Stimulated activated naive B cell treated with anti-CD40 and anti-IgM and Interleukin-4, amounts not matched to agents 10 μg/mL and 1 μg/mL and 100 μg/mL, for 72 hours (primary cell): ENCODE results near the gene MRPL55.

Source experiments
- ATAC-seq, 2 donors: fragments of 150-1000 bp; cut with Tn5 transposase; replicated peaks; 2 replicates each; pipeline ENCODE4 v1.10.0; 2021; ENCODE audit warnings: moderate library complexity in 1 of 2
- DNase-seq: peaks from one replicate; pipeline ENCODE4 v3.0.0; 2021
- H3K27ac Mint-ChIP-seq: one replicate; pipeline ENCODE4 v1.8.0; 2022; ENCODE audit warnings: mild to moderate bottlenecking, mixed read lengths
- H3K27me3 Mint-ChIP-seq, 2 donors: one replicate each; pipeline ENCODE4 v1.8.0; 2022; ENCODE audit warnings: mixed read lengths in 2 of 2
- H3K36me3 Mint-ChIP-seq, 2 donors: one replicate each; pipeline ENCODE4 v1.8.0; 2022; ENCODE audit warnings: mixed read lengths in 2 of 2, mild to moderate bottlenecking in 1 of 2
- H3K4me1 Mint-ChIP-seq, 2 donors: one replicate each; pipeline ENCODE4 v1.8.0; 2022; ENCODE audit warnings: mixed read lengths in 2 of 2, mild to moderate bottlenecking in 1 of 2
- H3K4me3 Mint-ChIP-seq, 2 donors: one replicate each; pipeline ENCODE4 v1.8.0; 2022; ENCODE audit warnings: mild to moderate bottlenecking in 2 of 2, mixed read lengths in 2 of 2, moderate library complexity in 1 of 2
- H3K9me3 Mint-ChIP-seq, 2 donors: one replicate each; pipeline ENCODE4 v1.8.0; 2022; ENCODE audit warnings: mixed read lengths in 2 of 2, mild to moderate bottlenecking in 1 of 2

MRPL55 gene

GRCh38 chr1:228083871-228084278 lies 25.2 kb downstream of the MRPL55 start:
- no peaks in the 10 kb centered on the region for H3K9me3 Mint-ChIP-seq
- peak overlapping the region; percentile 94 to 96 for H3K4me3 Mint-ChIP-seq
- ATAC-seq: no peak
- H3K27ac Mint-ChIP-seq: peak overlapping the region; percentile 96
- no peak for DNase-seq
- peaks cover 13 to 48% of the 10 kb centered on the region in 2 donors for H3K36me3 Mint-ChIP-seq
- H3K4me1 Mint-ChIP-seq: peaks cover 45 to 76% of the 10 kb centered on the region in 2 donors
- H3K27me3 Mint-ChIP-seq: no peaks in the 10 kb centered on the region

GRCh38 chr1:228082918-228083870 lies 25.9 kb downstream of the MRPL55 start:
- no peak for DNase-seq
- Mint-ChIP-seq H3K27me3 (no peaks in the 10 kb centered on the region), H3K9me3 (no peaks in the 10 kb centered on the region), H3K4me1 (peaks cover 43 to 73% of the 10 kb centered on the region in 2 donors), H3K4me3 (peak overlapping the region; percentile 94 to 96), H3K36me3 (peaks cover 12 to 44% of the 10 kb centered on the region in 2 donors), H3K27ac (peak overlapping the region; percentile 96)
- peak; percentile 33 to 42 for ATAC-seq

- peaks cover 6 to 40% of the 10 kb centered on the region in 2 donors for H3K36me3 Mint-ChIP-seq
- H3K4me1 Mint-ChIP-seq: peaks cover 36 to 71% of the 10 kb centered on the region in 2 donors
- ATAC-seq (peak; percentile 86), DNase-seq (peak; percentile 91)
- H3K27me3 Mint-ChIP-seq: no peaks in the 10 kb centered on the region
- no peaks in the 10 kb centered on the region for H3K9me3 Mint-ChIP-seq
- H3K4me3 Mint-ChIP-seq: peak within 1 kb of the TSS; percentile 94 to 96
- peak within 1 kb of the TSS; percentile 97 for H3K27ac Mint-ChIP-seq
These were observed 26.7 kb downstream of the MRPL55 start, which contains the start of gene ARF1 for GRCh38 chr1:228082214-228082917. ARF1 (plus strand) TSS chr1:228082708; CDS start chr1:228097115, 14,407 bp downstream.

GRCh38 chr1:228081578-228082213 lies 27.4 kb downstream of the MRPL55 start:
- Mint-ChIP-seq H3K36me3 (peaks cover 6 to 40% of the 10 kb centered on the region in 2 donors), H3K4me3 (peak overlapping the region; percentile 94 to 96), H3K9me3 (no peaks in the 10 kb centered on the region), H3K4me1 (peaks cover 37 to 71% of the 10 kb centered on the region in 2 donors), H3K27ac (peak overlapping the region; percentile 97), H3K27me3 (no peaks in the 10 kb centered on the region)
- ATAC-seq (peak; percentile 15 to 31), DNase-seq (no peak)

- Mint-ChIP-seq H3K9me3 (no peaks in the 10 kb centered on the region), H3K4me3 (peak overlapping the region; percentile 94 to 96), H3K36me3 (peaks cover 6 to 36% of the 10 kb centered on the region in 2 donors), H3K27ac (peak overlapping the region; percentile 42), H3K4me1 (peaks cover 34 to 65% of the 10 kb centered on the region in 2 donors), H3K27me3 (no peaks in the 10 kb centered on the region)
- ATAC-seq (no peak), DNase-seq (no peak)
These were observed 28.0 kb downstream of the MRPL55 start for GRCh38 chr1:228081144-228081543.

GRCh38 chr1:228079601-228080263 lies 29.4 kb downstream of the MRPL55 start:
- Mint-ChIP-seq H3K4me3 (no peak overlapping the region), H3K4me1 (peaks cover 23 to 51% of the 10 kb centered on the region in 2 donors), H3K27me3 (no peaks in the 10 kb centered on the region), H3K9me3 (no peaks in the 10 kb centered on the region), H3K27ac (no peak overlapping the region), H3K36me3 (peaks cover 6 to 26% of the 10 kb centered on the region in 2 donors)
- ATAC-seq (no peak), DNase-seq (no peak)

- no peak for DNase-seq
- ATAC-seq: no peak
- no peak overlapping the region for H3K27ac Mint-ChIP-seq
- no peaks in the 10 kb centered on the region for H3K27me3 Mint-ChIP-seq
- peaks cover 19 to 44% of the 10 kb centered on the region in 2 donors for H3K4me1 Mint-ChIP-seq
- H3K36me3 Mint-ChIP-seq: peaks cover 6 to 18% of the 10 kb centered on the region in 2 donors
- H3K4me3 Mint-ChIP-seq: no peak overlapping the region
- H3K9me3 Mint-ChIP-seq: no peaks in the 10 kb centered on the region
These were observed 30.1 kb downstream of the MRPL55 start for GRCh38 chr1:228079013-228079412.

GRCh38 chr1:228077565-228078330 lies 31.4 kb downstream of the MRPL55 start:
- no peak overlapping the region for H3K4me3 Mint-ChIP-seq
- ATAC-seq (no peak), DNase-seq (no peak)
- H3K4me1 Mint-ChIP-seq: peaks cover 20 to 37% of the 10 kb centered on the region in 2 donors
- H3K27me3 Mint-ChIP-seq: no peaks in the 10 kb centered on the region
- peaks cover 0 to 10% of the 10 kb centered on the region in 2 donors for H3K36me3 Mint-ChIP-seq
- H3K9me3 Mint-ChIP-seq: no peaks in the 10 kb centered on the region
- no peak overlapping the region for H3K27ac Mint-ChIP-seq

GRCh38 chr1:228076796-228077430 lies 32.2 kb downstream of the MRPL55 start:
- Mint-ChIP-seq H3K4me3 (no peak overlapping the region), H3K9me3 (no peaks in the 10 kb centered on the region), H3K36me3 (peaks cover 0 to 10% of the 10 kb centered on the region in 2 donors), H3K27me3 (no peaks in the 10 kb centered on the region), H3K27ac (no peak overlapping the region), H3K4me1 (peaks cover 23 to 37% of the 10 kb centered on the region in 2 donors)
- no peak for DNase-seq
- no peak for ATAC-seq

GRCh38 chr1:228075801-228076271 lies 33.3 kb downstream of the MRPL55 start:
- H3K27ac Mint-ChIP-seq: no peak overlapping the region
- H3K4me1 Mint-ChIP-seq: peaks cover 18 to 26% of the 10 kb centered on the region in 2 donors
- peaks cover 0 to 10% of the 10 kb centered on the region in 2 donors for H3K36me3 Mint-ChIP-seq
- no peaks in the 10 kb centered on the region for H3K9me3 Mint-ChIP-seq
- DNase-seq (no peak), ATAC-seq (no peak)
- no peak overlapping the region for H3K4me3 Mint-ChIP-seq
- H3K27me3 Mint-ChIP-seq: no peaks in the 10 kb centered on the region

GRCh38 chr1:228074954-228075730 lies 34.0 kb downstream of the MRPL55 start:
- Mint-ChIP-seq H3K36me3 (peaks cover 0 to 10% of the 10 kb centered on the region in 2 donors), H3K27me3 (no peaks in the 10 kb centered on the region), H3K4me3 (no peak overlapping the region), H3K9me3 (no peaks in the 10 kb centered on the region), H3K4me1 (peaks cover 18 to 22% of the 10 kb centered on the region in 2 donors), H3K27ac (no peak overlapping the region)
- DNase-seq (no peak), ATAC-seq (no peak)
